GM15510 (cell line): ENCODE data around the gene CNDP1.

Experiments used
- POLR2A ChIP-seq: IDR thresholded peaks from 3 replicates; pipeline ENCODE4 v1.6.1; 2011; ENCODE audit warnings: borderline replicate concordance; ENCODE audit not compliant: insufficient read length; ENCODE audit errors: extremely low read depth

CNDP1 gene

GRCh38 chr18:74524097-74524496 lies 10.2 kb upstream of the CNDP1 start:
- no peak for TF ChIP-seq POLR2A

- TF ChIP-seq POLR2A: no peak
Observed at GRCh38 chr18:74525741-74526140, 8.6 kb upstream of the CNDP1 start.

- no peak for TF ChIP-seq POLR2A
Observed at GRCh38 chr18:74526488-74526887, 7.8 kb upstream of the CNDP1 start.

- TF ChIP-seq POLR2A: no peak
Observed at GRCh38 chr18:74528478-74528877, 5.8 kb upstream of the CNDP1 start.

- TF ChIP-seq POLR2A: no peak
Observed at GRCh38 chr18:74528913-74529312, 5.4 kb upstream of the CNDP1 start.

GRCh38 chr18:74529378-74529777 lies 4.9 kb upstream of the CNDP1 start:
- no peak for TF ChIP-seq POLR2A

- no peak for TF ChIP-seq POLR2A
Observed at GRCh38 chr18:74529811-74530583, 4.3 kb upstream of the CNDP1 start.

GRCh38 chr18:74530584-74530862 lies 3.8 kb upstream of the CNDP1 start:
- no peak for TF ChIP-seq POLR2A

- no peak for TF ChIP-seq POLR2A
Observed at GRCh38 chr18:74531043-74531442, 3.3 kb upstream of the CNDP1 start.

- TF ChIP-seq POLR2A: no peak
Observed at GRCh38 chr18:74532511-74533025, 1.7 kb upstream of the CNDP1 start.

GRCh38 chr18:74533666-74534065 lies 634 bp upstream of the CNDP1 start:
- TF ChIP-seq POLR2A: no peak

- TF ChIP-seq POLR2A: no peak
Observed at GRCh38 chr18:74534981-74535649, 815 bp downstream of the CNDP1 start.

GRCh38 chr18:74539289-74539688 lies 5.0 kb downstream of the CNDP1 start:
- no peak for TF ChIP-seq POLR2A

- no peak for TF ChIP-seq POLR2A
Observed at GRCh38 chr18:74540652-74541421, 6.5 kb downstream of the CNDP1 start.

- TF ChIP-seq POLR2A: no peak
Observed at GRCh38 chr18:74541703-74542555, 7.6 kb downstream of the CNDP1 start.

GRCh38 chr18:74544898-74545297 lies 10.6 kb downstream of the CNDP1 start:
- no peak for TF ChIP-seq POLR2A

GRCh38 chr18:74546007-74546406 lies 11.7 kb downstream of the CNDP1 start:
- TF ChIP-seq POLR2A: no peak
